IPS-NIHi11 (cell line): ENCODE results near the gene DYNLT1.
A peak's percentile ranks its signal among the peaks of the same experiment; 100 is the strongest.
"Not testable (repeated sequence)": the region's sequence is repeated elsewhere in the genome, so short reads cannot be mapped to it uniquely, and the experiment has no call there.

Source experiments
- DNase-seq: peaks from one replicate; pipeline ENCODE4 v3.0.0; 2012; ENCODE audit warnings: mixed read lengths, low spot score

Gene DYNLT1

GRCh38 chr6:158663625-158664165, 19.2 kb upstream of the DYNLT1 start:
- DNase-seq = no peak

- no peak for DNase-seq
Observed at GRCh38 chr6:158662954-158663624, 18.5 kb upstream of the DYNLT1 start.

- no peak for DNase-seq
Observed at GRCh38 chr6:158662607-158662953, 18.0 kb upstream of the DYNLT1 start.

- no peak for DNase-seq
Observed at GRCh38 chr6:158661156-158661685, 16.7 kb upstream of the DYNLT1 start.

- DNase-seq = peak; percentile 59
Observed at GRCh38 chr6:158660333-158660754, 15.8 kb upstream of the DYNLT1 start.

- not testable (repeated sequence) for DNase-seq
Observed at GRCh38 chr6:158656986-158657385, 12.4 kb upstream of the DYNLT1 start.

- no peak for DNase-seq
Observed at GRCh38 chr6:158655569-158656450, 11.3 kb upstream of the DYNLT1 start.

- no peak for DNase-seq
Observed at GRCh38 chr6:158654960-158655489, 10.5 kb upstream of the DYNLT1 start.

GRCh38 chr6:158654498-158654897, 10.0 kb upstream of the DYNLT1 start:
- DNase-seq = no peak

- DNase-seq = no peak
Observed at GRCh38 chr6:158653577-158654354, 9.2 kb upstream of the DYNLT1 start.

GRCh38 chr6:158651981-158652737, 7.6 kb upstream of the DYNLT1 start:
- not testable (repeated sequence) for DNase-seq

GRCh38 chr6:158649289-158650143, 5.0 kb upstream of the DYNLT1 start, which contains the start of gene SYTL3:
TSS of gene SYTL3 (plus strand) at chr6:158650054. CDS start at chr6:158663269, 13,215 bp downstream.
- DNase-seq = no peak

GRCh38 chr6:158648682-158649131, 4.2 kb upstream of the DYNLT1 start:
- no peak for DNase-seq

GRCh38 chr6:158647501-158647900, 3.0 kb upstream of the DYNLT1 start:
- DNase-seq = no peak

- DNase-seq = no peak
Observed at GRCh38 chr6:158646023-158646910, 1.7 kb upstream of the DYNLT1 start.

GRCh38 chr6:158645064-158646022, 800 bp upstream of the DYNLT1 start:
- DNase-seq = no peak

- no peak for DNase-seq
Observed at GRCh38 chr6:158643836-158644230, 710 bp downstream of the DYNLT1 start.
